ENCODE results near the gene ZDHHC21. TPM values are rescaled to one million over a fixed set of nuclear protein-coding genes. Genes with fewer than 3 reads are reported as not detected.

ZDHHC21 gene
- total RNA-seq, 1 experiment from 2014 or later = 9.0 TPM

- H3K14ac ChIP-seq (ENCODE audit: insufficient read depth, low read length) = no peak overlapping the region; the same call in 1 of the 2 replicates
- Mint-ChIP-seq H3K36me3 (ENCODE audit: insufficient read depth in 1 of 3, low read depth in 3 of 3) (peaks cover 0 to 9% (median 5%) of the 10 kb centered on the region in 3 experiments; a peak in 4 of 7 replicates), H3K9me3 (peaks cover 6 to 10% of the 10 kb centered on the region in 2 experiments; a peak in 4 of 5 replicates), H3K27me3 (ENCODE audit: low read depth) (no peaks in the 10 kb centered on the region), H3K4me3 (no peak overlapping the region), H3K4me1 (peaks cover 0 to 4% of the 10 kb centered on the region in 2 experiments; a peak in 2 of 4 replicates), H3K27ac (no peak overlapping the region)
- H3K56ac ChIP-seq (ENCODE audit: insufficient read length, low read depth, low read length) = no peak overlapping the region
- H3K4ac ChIP-seq (ENCODE audit: low read depth, low read length) = no peak overlapping the region
- no peaks in the 10 kb centered on the region for H3K27me3 ChIP-seq (ENCODE audit: insufficient read depth, low read length)
- H3K9ac ChIP-seq (ENCODE audit: extremely low read depth, insufficient read length, low read length) = no peak overlapping the region
- H3K23me2 ChIP-seq (ENCODE audit: insufficient read length, low read depth, low read length, poor library complexity, severe bottlenecking) = no peaks in the 10 kb centered on the region
- H4K8ac ChIP-seq (replicated peaks; ENCODE audit: insufficient read length, low read depth, low read length) = no peak overlapping the region
- H2BK20ac ChIP-seq (ENCODE audit: low read depth, low read length, poor library complexity, severe bottlenecking) = no peak overlapping the region
- TF ChIP-seq CTCF (conservative IDR thresholded peaks at IDR 0.05) = no peak
- no peaks in the 10 kb centered on the region for H3K79me1 ChIP-seq (ENCODE audit: insufficient read depth, low read depth, low read length, poor library complexity, severe bottlenecking)
- H4K91ac ChIP-seq (ENCODE audit: insufficient read length, low read depth, low read length) = no peak overlapping the region
- no peaks in the 10 kb centered on the region for H3K9me3 ChIP-seq (ENCODE audit: control insufficient read depth, low read depth, low read length)
- no peak overlapping the region for H2BK15ac ChIP-seq (ENCODE audit: low read depth, low read length)
- no CpG with 5 or more reads among the region's 3 CpGs for WGBS (ENCODE audit: extremely low coverage, insufficient read length, low lambda C conversion rate)
- H2BK5ac ChIP-seq (ENCODE audit: insufficient read length, low read length) = no peak overlapping the region
- H3K79me2 ChIP-seq (ENCODE audit: insufficient read depth, low read length) = no peaks in the 10 kb centered on the region
- H3K4me1 ChIP-seq (ENCODE audit: insufficient read depth, low read length) = no peaks in the 10 kb centered on the region
- H3K27ac ChIP-seq (ENCODE audit: insufficient read length, low read depth, low read length) = no peak overlapping the region
- no peak for DNase-seq
- H3K23ac ChIP-seq (ENCODE audit: insufficient read length, low read depth, low read length) = no peak overlapping the region
- H4K5ac ChIP-seq (ENCODE audit: insufficient read length, low read depth, low read length) = no peak overlapping the region
- no peak overlapping the region for H2AFZ ChIP-seq (ENCODE audit: low read length)
- no peak overlapping the region for H3K18ac ChIP-seq (ENCODE audit: insufficient read length, low read depth, low read length)
- no peak overlapping the region for H3K4me2 ChIP-seq (ENCODE audit: insufficient read depth, insufficient read length, low read length)
- no peak overlapping the region for H2BK120ac ChIP-seq (ENCODE audit: low read depth, low read length, poor library complexity, severe bottlenecking)
- no peak overlapping the region for H2BK12ac ChIP-seq (ENCODE audit: insufficient read length, low read depth, low read length)
- no peaks in the 10 kb centered on the region for H4K20me1 ChIP-seq (ENCODE audit: control insufficient read depth, insufficient read depth, insufficient read length)
- no peak overlapping the region for H3T11ph ChIP-seq (ENCODE audit: low read length)
- no peak overlapping the region for H2AK5ac ChIP-seq (ENCODE audit: insufficient read length, low read length)
Observed at GRCh38 chr9:14704281-14704680, 11.0 kb upstream of the ZDHHC21 start.
